Parathyroid adenoma (tissue), 2 donors: ENCODE data around the gene GNG2.

Experiments
- H2AFZ ChIP-seq: fragments of 300-600 bp; sonication (generic); one replicate; pipeline ENCODE4 v1.7.0; 2017; ENCODE audit warnings: antibody characterized with exemption, mild to moderate bottlenecking
- H3K27ac ChIP-seq: fragments of 300-600 bp; sonication (generic); one replicate; pipeline ENCODE4 v1.7.0; 2017
- H3K27me3 ChIP-seq: fragments of 300-600 bp; sonication (generic); one replicate; pipeline ENCODE4 v1.7.0; 2017; ENCODE audit warnings: low read length; ENCODE audit not compliant: control insufficient read depth, insufficient read depth
- H3K36me3 ChIP-seq: fragments of 300-600 bp; sonication (generic); one replicate; pipeline ENCODE4 v1.7.0; 2017; ENCODE audit warnings: low read length; ENCODE audit not compliant: control insufficient read depth, insufficient read depth
- H3K4me1 ChIP-seq: fragments of 300-600 bp; sonication (generic); one replicate; pipeline ENCODE4 v1.7.0; 2017; ENCODE audit warnings: control low read depth
- H3K4me2 ChIP-seq: fragments of 300-600 bp; sonication (generic); one replicate; pipeline ENCODE4 v1.7.0; 2017; ENCODE audit warnings: low read length
- H3K4me3 ChIP-seq: fragments of 300-600 bp; sonication (generic); one replicate; pipeline ENCODE4 v1.7.0; 2017; ENCODE audit warnings: low read depth, low read length
- H3K79me2 ChIP-seq: fragments of 300-600 bp; sonication (generic); one replicate; pipeline ENCODE4 v1.7.0; 2017; ENCODE audit warnings: control low read depth
- H3K9ac ChIP-seq: fragments of 300-600 bp; sonication (generic); one replicate; pipeline ENCODE4 v1.7.0; 2017; ENCODE audit warnings: mild to moderate bottlenecking
- H3K9me3 ChIP-seq: fragments of 300-600 bp; sonication (generic); one replicate; pipeline ENCODE4 v1.7.0; 2017; ENCODE audit warnings: low read length; ENCODE audit not compliant: control insufficient read depth
- TF ChIP-seq, protein P1 (sequence below): fragments of 300-600 bp; sonication (generic); IDR thresholded peaks from one replicate; pipeline ENCODE4 v1.7.0; 2017; ENCODE audit warnings: antibody characterized with exemption, mild to moderate bottlenecking
- donor health status: primary hyperparathyroidism.

Gene GNG2

DNA sequence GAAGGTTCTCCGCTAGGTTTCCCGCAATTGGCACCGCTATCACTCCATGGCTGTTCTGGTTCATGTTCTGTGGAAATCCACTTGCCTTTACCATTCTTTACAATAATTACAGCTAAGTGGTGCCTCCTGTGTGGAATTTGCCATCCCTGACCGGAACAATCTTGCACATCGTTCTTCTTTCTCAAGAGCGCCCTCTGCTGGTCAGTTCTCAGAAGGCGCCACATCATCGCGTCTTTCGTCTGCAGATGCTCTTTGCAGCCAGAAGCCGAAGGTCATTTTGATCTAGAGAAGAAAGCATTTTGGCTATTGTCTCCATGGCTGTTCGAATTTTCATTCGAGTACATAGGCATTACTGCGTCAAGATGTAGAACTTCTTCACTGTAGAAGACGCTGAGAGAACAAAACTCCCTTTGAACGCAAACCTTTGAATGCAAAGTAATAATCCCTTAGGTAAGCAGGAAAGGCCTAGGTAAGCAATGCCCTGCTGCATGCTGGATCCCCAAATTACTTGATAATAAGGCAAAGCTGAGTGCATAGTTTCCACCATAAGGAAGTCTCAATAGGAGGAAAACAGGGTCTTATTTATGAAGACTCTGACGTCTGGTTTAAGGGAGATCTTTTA is 118.8 kb downstream of the GNG2 start:
- Histone ChIP-seq H3K36me3 (no peaks in the 10 kb centered on the region), H3K27me3 (no peaks in the 10 kb centered on the region), H3K79me2 (no peaks in the 10 kb centered on the region), H3K9me3 (no peaks in the 10 kb centered on the region), H3K4me2 (no peak overlapping the region), H2AFZ (no peak overlapping the region), H3K4me3 (no peak overlapping the region), H3K9ac (no peak overlapping the region), H3K27ac (no peak overlapping the region), H3K4me1 (no peaks in the 10 kb centered on the region)
- TF ChIP-seq, protein P1, sequence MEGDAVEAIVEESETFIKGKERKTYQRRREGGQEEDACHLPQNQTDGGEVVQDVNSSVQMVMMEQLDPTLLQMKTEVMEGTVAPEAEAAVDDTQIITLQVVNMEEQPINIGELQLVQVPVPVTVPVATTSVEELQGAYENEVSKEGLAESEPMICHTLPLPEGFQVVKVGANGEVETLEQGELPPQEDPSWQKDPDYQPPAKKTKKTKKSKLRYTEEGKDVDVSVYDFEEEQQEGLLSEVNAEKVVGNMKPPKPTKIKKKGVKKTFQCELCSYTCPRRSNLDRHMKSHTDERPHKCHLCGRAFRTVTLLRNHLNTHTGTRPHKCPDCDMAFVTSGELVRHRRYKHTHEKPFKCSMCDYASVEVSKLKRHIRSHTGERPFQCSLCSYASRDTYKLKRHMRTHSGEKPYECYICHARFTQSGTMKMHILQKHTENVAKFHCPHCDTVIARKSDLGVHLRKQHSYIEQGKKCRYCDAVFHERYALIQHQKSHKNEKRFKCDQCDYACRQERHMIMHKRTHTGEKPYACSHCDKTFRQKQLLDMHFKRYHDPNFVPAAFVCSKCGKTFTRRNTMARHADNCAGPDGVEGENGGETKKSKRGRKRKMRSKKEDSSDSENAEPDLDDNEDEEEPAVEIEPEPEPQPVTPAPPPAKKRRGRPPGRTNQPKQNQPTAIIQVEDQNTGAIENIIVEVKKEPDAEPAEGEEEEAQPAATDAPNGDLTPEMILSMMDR, result peak; percentile 91

DNA sequence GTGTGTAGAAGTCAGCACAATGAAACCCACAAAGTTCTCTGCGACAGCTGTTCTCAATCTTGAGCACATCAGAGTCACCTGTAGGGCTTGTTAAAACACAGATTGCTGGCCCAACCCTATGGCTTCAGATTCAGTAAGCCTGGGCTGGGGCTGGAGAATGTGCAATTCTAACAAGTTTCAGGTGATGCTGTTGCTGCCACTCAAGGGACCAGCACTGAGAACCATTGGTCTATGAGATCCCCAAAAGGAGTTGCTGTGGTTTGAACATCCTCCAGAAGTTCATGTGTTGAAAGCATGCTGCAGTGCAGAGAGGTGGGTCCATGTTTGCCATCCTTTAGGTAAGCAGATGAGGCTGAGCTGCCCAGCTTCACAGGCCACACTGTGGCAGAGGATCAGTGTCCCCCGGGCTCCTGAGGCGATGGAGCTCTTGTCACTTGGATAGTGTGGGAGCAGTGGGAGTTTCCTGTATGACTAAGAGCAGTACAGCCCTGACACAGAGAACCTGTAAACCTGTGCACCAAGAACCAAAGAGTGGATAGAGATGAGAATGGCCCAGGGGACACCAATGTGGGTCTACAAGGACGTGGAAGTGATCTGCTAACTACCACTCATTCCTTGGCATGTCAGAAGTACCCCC is 120.9 kb downstream of the GNG2 start:
- H3K36me3 ChIP-seq, result no peaks in the 10 kb centered on the region
- no peaks in the 10 kb centered on the region for H3K4me1 ChIP-seq
- H3K9me3 ChIP-seq, result no peaks in the 10 kb centered on the region
- no peak overlapping the region for H3K9ac ChIP-seq
- H3K4me2 ChIP-seq, result no peak overlapping the region
- H3K79me2 ChIP-seq, result no peaks in the 10 kb centered on the region
- no peak overlapping the region for H2AFZ ChIP-seq
- H3K27ac ChIP-seq, result no peak overlapping the region
- TF ChIP-seq, protein P1, result no peak
- no peaks in the 10 kb centered on the region for H3K27me3 ChIP-seq
- H3K4me3 ChIP-seq, result no peak overlapping the region

DNA sequence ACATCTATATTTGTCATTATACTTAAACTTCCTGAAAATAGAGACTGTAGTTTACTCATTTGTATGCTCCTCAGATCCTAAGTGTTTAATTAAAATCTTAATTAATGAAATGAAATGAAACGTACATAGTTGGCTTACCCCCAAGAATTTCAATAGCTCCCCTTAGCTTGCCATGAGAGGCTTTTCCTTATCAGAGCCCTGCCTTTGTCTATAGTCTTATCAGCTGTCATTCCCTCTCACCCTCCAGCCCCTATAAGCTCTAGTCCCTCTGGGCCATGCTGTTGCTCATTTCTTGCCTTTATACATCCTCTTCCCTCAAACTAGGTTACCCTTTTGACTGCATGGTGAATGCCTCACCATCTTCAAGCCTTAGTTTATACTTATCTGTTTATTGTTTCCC is 127.8 kb downstream of the GNG2 start:
- Histone ChIP-seq H3K4me3 (peak overlapping the region; percentile 93), H3K4me2 (no peak overlapping the region), H3K36me3 (no peaks in the 10 kb centered on the region), H3K9ac (no peak overlapping the region), H2AFZ (peak overlapping the region; percentile 97), H3K4me1 (no peaks in the 10 kb centered on the region), H3K27ac (no peak overlapping the region), H3K9me3 (no peaks in the 10 kb centered on the region), H3K79me2 (peaks cover 15% of the 10 kb centered on the region), H3K27me3 (no peaks in the 10 kb centered on the region)
- TF ChIP-seq, protein P1, result no peak

DNA sequence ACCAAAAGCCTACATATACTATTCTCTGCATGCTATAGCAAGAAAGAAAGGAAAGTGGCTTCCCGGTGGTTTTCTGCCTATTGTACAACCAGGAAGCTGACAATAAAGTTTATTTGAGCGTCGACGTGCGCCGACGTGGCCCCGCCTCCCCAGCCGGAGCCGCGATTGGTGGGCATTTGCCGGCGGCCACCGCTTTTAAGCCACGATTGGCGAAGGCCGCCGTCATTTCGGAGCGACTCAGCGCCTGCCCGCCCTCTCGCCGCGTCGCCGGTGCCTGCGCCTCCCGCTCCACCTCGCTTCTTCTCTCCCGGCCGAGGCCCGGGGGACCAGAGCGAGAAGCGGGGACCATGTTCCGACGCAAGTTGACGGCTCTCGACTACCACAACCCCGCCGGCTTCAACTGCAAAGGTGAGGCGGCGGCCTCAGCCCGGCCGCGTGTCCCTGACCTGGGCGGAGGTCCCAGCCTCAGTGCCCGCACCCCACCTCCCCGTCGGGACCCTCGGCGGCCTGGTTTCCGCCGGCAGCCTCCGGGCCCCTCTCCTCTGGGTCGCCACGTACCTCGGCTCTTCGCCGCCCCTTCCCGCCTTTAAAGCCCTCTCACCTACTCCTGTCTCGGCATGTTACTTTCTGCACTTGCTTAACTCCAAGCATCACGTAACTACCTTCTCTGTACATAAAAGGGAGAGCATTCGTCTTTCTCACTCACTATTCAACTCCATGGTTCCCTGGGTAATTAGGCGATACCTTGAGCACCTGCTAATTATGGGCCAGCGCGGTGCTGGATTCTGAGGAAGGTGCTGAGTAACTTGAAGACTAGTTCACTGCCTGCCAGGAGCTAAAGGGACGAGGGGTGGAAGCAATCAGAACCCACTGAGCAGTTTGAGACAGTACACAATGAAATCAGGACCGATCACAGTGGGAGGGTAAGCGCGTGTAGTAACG is 129.2 kb downstream of the GNG2 start, which contains the start of gene RTRAF:
RTRAF (plus strand) TSS at position 254 of the 942 bp plus-strand sequence; CDS start at position 348, 94 bp downstream.
- Histone ChIP-seq H3K4me1 (no peaks in the 10 kb centered on the region), H3K36me3 (no peaks in the 10 kb centered on the region), H3K4me3 (peak within 1 kb of the TSS; percentile 93), H3K27me3 (no peaks in the 10 kb centered on the region), H3K79me2 (peaks cover 15% of the 10 kb centered on the region), H2AFZ (peak within 1 kb of the TSS; percentile 97), H3K9me3 (no peaks in the 10 kb centered on the region), H3K9ac (peak within 1 kb of the TSS; percentile 89), H3K27ac (peak within 1 kb of the TSS; percentile 79), H3K4me2 (peak within 1 kb of the TSS; percentile 87)
- TF ChIP-seq, protein P1, result peak; percentile 9
